SK-N-SH (cell line): ENCODE data around the gene PSAT1. TPM values are rescaled to one million over a fixed set of nuclear protein-coding genes. Genes with fewer than 3 reads are reported as not detected.

ENCODE experiments used
- CTCF ChIA-PET: fragments of 300-600, 350-600 bp; formaldehyde crosslinking; extraction: SDS; loops from one replicate; lab custom pipeline; 2021; lab: Yijun Ruan, JAX
- POLR2A ChIA-PET: fragments of 350-600 bp; sonication (Branson Sonifier 250); formaldehyde crosslinking; extraction: SDS; loops from one replicate; lab custom pipeline; 2020; ENCODE audit warnings: antibody characterized with exemption, inconsistent platforms; lab: Yijun Ruan, JAX
- DNase-seq: peaks from one replicate; pipeline ENCODE4 v3.0.0; 2012
- H2AFZ ChIP-seq: fragments of 200-600 bp; sonication (generic); 2 replicates; pipeline ENCODE4 v1.8.1; 2016; ENCODE audit warnings: antibody characterized with exemption, mild to moderate bottlenecking, low read depth
- H3F3A ChIP-seq: fragments of 200-600 bp; sonication (generic); replicated peaks from 2 replicates; pipeline ENCODE3; 2016; ENCODE audit warnings: antibody characterized with exemption, mild to moderate bottlenecking; ENCODE audit not compliant: insufficient read depth
- H3K27ac ChIP-seq, 2 experiments: fragments of 200-500 bp in 1 of 2; fragments of 200-600 bp in 1 of 2; sonication (Bioruptor generic) in 1 of 2; sonication (generic), shearing (Covaris generic) in 1 of 2; 2 replicates each; pipeline versions ENCODE4 v1.5.1 to v1.6.1; 2014 to 2016; ENCODE audit warnings: low read depth in 2 of 2, inconsistent platforms in 1 of 2, low read length in 1 of 2, mild to moderate bottlenecking in 1 of 2, mixed read lengths in 1 of 2
- H3K27me3 ChIP-seq: fragments of 200-600 bp; sonication (generic), shearing (Covaris generic); 2 replicates; pipeline ENCODE4 v1.6.1; 2016; ENCODE audit warnings: mixed run types; ENCODE audit not compliant: insufficient read depth
- H3K36me3 ChIP-seq, 2 experiments: fragments of 200-500 bp in 1 of 2; fragments of 200-600 bp in 1 of 2; sonication (Bioruptor generic) in 1 of 2; sonication (generic) in 1 of 2; replicated peaks in 1 of 2; 2 replicates each; pipeline versions ENCODE3 to v1.5.1; 2014 to 2016; ENCODE audit warnings: low read length in 1 of 2, mild to moderate bottlenecking in 1 of 2; ENCODE audit not compliant: insufficient read depth in 2 of 2, control insufficient read depth in 1 of 2
- H3K4me1 ChIP-seq, 2 experiments: fragments of 200-500 bp in 1 of 2; fragments of 200-600 bp in 1 of 2; sonication (Bioruptor generic) in 1 of 2; sonication (generic), shearing (Covaris generic) in 1 of 2; 2 replicates each; pipeline versions ENCODE4 v1.5.1 to v1.6.1; 2014 to 2016; ENCODE audit warnings: low read depth in 1 of 2, low read length in 1 of 2, mixed run types in 1 of 2; ENCODE audit not compliant: insufficient read depth in 2 of 2, control insufficient read depth in 1 of 2
- H3K4me2 ChIP-seq: fragments of 200-600 bp; sonication (generic), shearing (Covaris generic); 2 replicates; pipeline ENCODE4 v1.6.1; 2017; ENCODE audit warnings: mixed run types
- H3K4me3 ChIP-seq, 2 experiments: fragments of 200-500 bp in 1 of 2; fragments of 200-600 bp in 1 of 2; sonication (Bioruptor generic) in 1 of 2; sonication (generic), shearing (Covaris generic) in 1 of 2; 2 replicates each; pipeline versions ENCODE4 v1.5.1 to v1.8.1; 2014 to 2016; ENCODE audit warnings: low read depth in 2 of 2, inconsistent platforms in 1 of 2, low read length in 1 of 2, mild to moderate bottlenecking in 1 of 2, mixed read lengths in 1 of 2, moderate library complexity in 1 of 2
- H3K79me2 ChIP-seq: fragments of 200-600 bp; sonication (generic); 2 replicates; pipeline ENCODE4 v1.8.1; 2017; ENCODE audit warnings: mild to moderate bottlenecking; ENCODE audit not compliant: insufficient read depth
- H3K9ac ChIP-seq: fragments of 200-600 bp; sonication (generic); 2 replicates; pipeline ENCODE4 v1.6.1; 2017; ENCODE audit warnings: mixed run types
- H3K9me2 ChIP-seq: fragments of 200-600 bp; sonication (generic); 2 replicates; pipeline ENCODE4 v1.6.1; 2017; ENCODE audit warnings: mixed run types
- H3K9me3 ChIP-seq: fragments of 200-600 bp; sonication (generic); 2 replicates; pipeline ENCODE4 v1.6.1; 2017; ENCODE audit warnings: mixed run types, mild to moderate bottlenecking, moderate library complexity
- H4K20me1 ChIP-seq: fragments of 200-600 bp; sonication (generic); 2 replicates; pipeline ENCODE4 v1.6.1; 2017; ENCODE audit warnings: mild to moderate bottlenecking, mixed run types; ENCODE audit not compliant: insufficient read depth
- CHD2 ChIP-seq: fragments of 150-350 bp; IDR thresholded peaks from 2 replicates; pipeline ENCODE4 v1.6.1; 2018; ENCODE audit warnings: low read length; ENCODE audit not compliant: partially characterized antibody
- EP300 ChIP-seq, 2 experiments: IDR thresholded peaks; 2 replicates each; pipeline versions ENCODE4 v1.4.0 to v1.6.1; 2012; ENCODE audit warnings: borderline replicate concordance in 1 of 2, low read depth in 1 of 2, low read length in 1 of 2
- EZH2phosphoT487 ChIP-seq: fragments of 200-600 bp; sonication (generic); IDR thresholded peaks from 2 replicates; pipeline ENCODE4 v1.6.1; 2017; ENCODE audit warnings: low read depth, mixed run types, mild to moderate bottlenecking, antibody characterized with exemption, moderate library complexity, borderline replicate concordance
- FOSL2 ChIP-seq: IDR thresholded peaks from 2 replicates; pipeline ENCODE4 v1.4.0; 2012; ENCODE audit warnings: low read depth, mild to moderate bottlenecking, moderate library complexity, borderline replicate concordance
- FOXJ3 ChIP-seq: sonication (generic); formaldehyde crosslinking; IDR thresholded peaks from 2 replicates; pipeline ENCODE4 v1.5.1; 2020; ENCODE audit warnings: mild to moderate bottlenecking, missing genetic modification reagents
- FOXM1 ChIP-seq: IDR thresholded peaks from 2 replicates; pipeline ENCODE4 v1.4.0; 2012; ENCODE audit warnings: low read depth, mild to moderate bottlenecking
- MEF2A ChIP-seq: IDR thresholded peaks from 2 replicates; pipeline ENCODE4 v1.4.0; 2012; ENCODE audit warnings: low read depth, borderline replicate concordance
- RCOR1 ChIP-seq: fragments of 150-350 bp; IDR thresholded peaks from 2 replicates; pipeline ENCODE4 v1.6.1; 2017; ENCODE audit warnings: antibody characterized with exemption, low read length
- TAF1 ChIP-seq: IDR thresholded peaks from 2 replicates; pipeline ENCODE4 v1.6.1; 2012; ENCODE audit warnings: low read depth, mild to moderate bottlenecking, low read length, moderate library complexity, borderline replicate concordance
- TEAD4 ChIP-seq: IDR thresholded peaks from 2 replicates; pipeline ENCODE4 v1.4.0; 2012; ENCODE audit warnings: mild to moderate bottlenecking, borderline replicate concordance; ENCODE audit not compliant: insufficient read depth
- WGBS: methylation state at CpG from one replicate; pipeline ENCODE4 v1.1.6; 2017; ENCODE audit warnings: low lambda C conversion rate; 5-methylcytosine and 5-hydroxymethylcytosine counted together
- polyA plus RNA-seq, 3 experiments: library from polyadenylated mRNA; depleted of rRNA; stranded (reverse); fragments of >200 nt; gene quantifications; 2 replicates each; pipeline ENCODE4 v1.2.3, GENCODE V29; 2012
- TF ChIP-seq, protein P1 (sequence below): fragments of 200-600 bp; sonication (generic); IDR thresholded peaks from 2 replicates; pipeline ENCODE4 v1.6.1; 2017; ENCODE audit warnings: antibody characterized with exemption, mild to moderate bottlenecking, moderate library complexity
- TF ChIP-seq, protein P2 (sequence below): IDR thresholded peaks from 2 replicates; pipeline ENCODE4 v1.4.0; 2012; ENCODE audit warnings: low read depth, borderline replicate concordance
- TF ChIP-seq, protein P3 (sequence below): IDR thresholded peaks from 2 replicates; pipeline ENCODE4 v1.4.0; 2012; ENCODE audit warnings: low read depth, borderline replicate concordance
- TF ChIP-seq, protein P4 (sequence below): IDR thresholded peaks from 2 replicates; pipeline ENCODE4; 2012

PSAT1 gene
- polyA plus RNA-seq, 1 of the 3 experiments (the other 2 are of a cell fraction), result 37.0 TPM

DNA sequence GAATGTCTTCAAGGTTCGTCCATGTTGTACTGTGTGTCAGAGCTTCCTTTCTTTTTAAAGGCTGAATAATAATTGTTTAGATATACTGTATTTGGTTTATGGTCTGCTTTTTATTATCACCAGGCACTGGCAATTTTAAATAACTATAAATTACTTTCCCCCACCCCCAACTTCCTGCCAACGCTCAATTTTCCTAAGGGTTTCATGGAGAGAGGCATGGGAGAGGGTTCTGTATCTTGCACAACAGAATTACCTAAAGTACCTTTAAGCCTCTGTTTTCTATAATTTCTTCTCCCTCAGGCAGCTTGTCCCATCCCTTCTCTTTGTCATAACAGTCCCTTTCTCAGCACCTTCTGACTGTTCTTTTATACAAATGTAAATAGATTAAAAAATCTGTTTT lies 10.4 kb downstream of the PSAT1 start:
- 65% methylated on average over 2 of the region's 2 CpGs for WGBS
- Histone ChIP-seq H3K4me3 (no peak overlapping the region), H3K9ac (no peak overlapping the region), H3K79me2 (no peaks in the 10 kb centered on the region), H3F3A (no peaks in the 10 kb centered on the region), H3K9me3 (no peaks in the 10 kb centered on the region), H4K20me1 (no peaks in the 10 kb centered on the region), H3K9me2 (no peaks in the 10 kb centered on the region), H3K27ac (peak overlapping the region in 1 of 2 experiments; percentile 82; a peak in 2 of 4 replicates), H2AFZ (no peak overlapping the region), H3K36me3 (peaks cover 24 to 55% of the 10 kb centered on the region in 2 experiments), H3K27me3 (no peaks in the 10 kb centered on the region), H3K4me1 (peaks cover 0 to 28% of the 10 kb centered on the region in 2 experiments; a peak in 2 of 4 replicates), H3K4me2 (no peak overlapping the region)
- TF ChIP-seq EP300 (IDR thresholded peaks at IDR 0.05; ENCODE audit: borderline replicate concordance in 1 of 2, low read depth in 1 of 2, low read length in 1 of 2), result peak in 1 of 2 experiments; percentile 66; a peak in 2 of 4 replicates
- TF ChIP-seq, protein P1, sequence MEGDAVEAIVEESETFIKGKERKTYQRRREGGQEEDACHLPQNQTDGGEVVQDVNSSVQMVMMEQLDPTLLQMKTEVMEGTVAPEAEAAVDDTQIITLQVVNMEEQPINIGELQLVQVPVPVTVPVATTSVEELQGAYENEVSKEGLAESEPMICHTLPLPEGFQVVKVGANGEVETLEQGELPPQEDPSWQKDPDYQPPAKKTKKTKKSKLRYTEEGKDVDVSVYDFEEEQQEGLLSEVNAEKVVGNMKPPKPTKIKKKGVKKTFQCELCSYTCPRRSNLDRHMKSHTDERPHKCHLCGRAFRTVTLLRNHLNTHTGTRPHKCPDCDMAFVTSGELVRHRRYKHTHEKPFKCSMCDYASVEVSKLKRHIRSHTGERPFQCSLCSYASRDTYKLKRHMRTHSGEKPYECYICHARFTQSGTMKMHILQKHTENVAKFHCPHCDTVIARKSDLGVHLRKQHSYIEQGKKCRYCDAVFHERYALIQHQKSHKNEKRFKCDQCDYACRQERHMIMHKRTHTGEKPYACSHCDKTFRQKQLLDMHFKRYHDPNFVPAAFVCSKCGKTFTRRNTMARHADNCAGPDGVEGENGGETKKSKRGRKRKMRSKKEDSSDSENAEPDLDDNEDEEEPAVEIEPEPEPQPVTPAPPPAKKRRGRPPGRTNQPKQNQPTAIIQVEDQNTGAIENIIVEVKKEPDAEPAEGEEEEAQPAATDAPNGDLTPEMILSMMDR, result no peak
- TF ChIP-seq, protein P2, sequence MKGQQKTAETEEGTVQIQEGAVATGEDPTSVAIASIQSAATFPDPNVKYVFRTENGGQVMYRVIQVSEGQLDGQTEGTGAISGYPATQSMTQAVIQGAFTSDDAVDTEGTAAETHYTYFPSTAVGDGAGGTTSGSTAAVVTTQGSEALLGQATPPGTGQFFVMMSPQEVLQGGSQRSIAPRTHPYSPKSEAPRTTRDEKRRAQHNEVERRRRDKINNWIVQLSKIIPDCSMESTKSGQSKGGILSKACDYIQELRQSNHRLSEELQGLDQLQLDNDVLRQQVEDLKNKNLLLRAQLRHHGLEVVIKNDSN, result no peak
- TF ChIP-seq RCOR1, result peak; percentile 52; the same call in 1 of the 2 replicates
- DNase-seq, result peak; percentile 49
- POLR2A ChIA-PET, result interaction anchor here (0.9 to 1.3 kb wide), 2 partner anchors 9 to 11 kb away, joined by 3 read pairs; no protein-coding TSS in a partner anchor
- CTCF ChIA-PET, result no interaction called here

DNA sequence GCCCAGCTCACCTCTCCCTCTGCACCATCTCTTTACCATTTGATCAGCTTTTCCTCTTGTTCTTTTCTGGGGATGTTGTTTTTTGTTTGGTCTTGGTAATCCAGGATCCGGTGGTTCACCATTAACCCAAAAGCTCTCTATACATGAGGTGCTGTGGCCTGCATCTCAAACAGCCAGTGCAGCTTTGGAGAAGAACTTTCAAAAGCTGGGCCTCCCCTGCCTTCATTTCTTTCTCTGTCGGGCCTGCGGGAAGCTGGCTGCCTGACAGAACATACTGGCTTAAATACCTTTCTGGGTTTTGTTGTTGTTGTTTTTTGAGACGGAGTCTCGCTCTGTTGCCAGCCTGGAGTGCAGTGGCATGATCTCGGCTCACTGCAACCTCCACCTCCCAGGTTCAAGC lies 12.1 kb downstream of the PSAT1 start:
- Histone ChIP-seq H3F3A (no peaks in the 10 kb centered on the region), H3K4me2 (no peak overlapping the region), H4K20me1 (no peaks in the 10 kb centered on the region), H3K4me3 (no peak overlapping the region), H3K9me2 (no peaks in the 10 kb centered on the region), H2AFZ (no peak overlapping the region), H3K4me1 (peaks cover 0 to 20% of the 10 kb centered on the region in 2 experiments; a peak in 2 of 4 replicates), H3K27me3 (no peaks in the 10 kb centered on the region), H3K79me2 (no peaks in the 10 kb centered on the region), H3K27ac (no peak overlapping the region), H3K36me3 (peaks cover 18 to 40% of the 10 kb centered on the region in 2 experiments), H3K9ac (no peak overlapping the region), H3K9me3 (no peaks in the 10 kb centered on the region)
- DNase-seq, result no peak
- ChIA-PET CTCF (interaction anchor here (2.0 kb wide), 1 partner anchor 61 kb away, joined by 7 read pairs; no protein-coding TSS in a partner anchor), POLR2A (interaction anchor here (0.7 to 1.6 kb wide), 2 partner anchors 11 to 13 kb away, joined by 3 to 12 read pairs; partner anchors contain the start of gene PSAT1)
- WGBS, result 86% methylated on average over 6 of the region's 6 CpGs
- TF ChIP-seq, protein P2, result no peak
- TF ChIP-seq RCOR1 (no peak), FOXM1 (no peak), FOXJ3 (CRISPR knock-in tag) (no peak), MEF2A (no peak), EZH2phosphoT487 (no peak), TAF1 (no peak), FOSL2 (no peak), CHD2 (no peak), TEAD4 (no peak)
- TF ChIP-seq, protein P1, result no peak
- TF ChIP-seq, protein P3, sequence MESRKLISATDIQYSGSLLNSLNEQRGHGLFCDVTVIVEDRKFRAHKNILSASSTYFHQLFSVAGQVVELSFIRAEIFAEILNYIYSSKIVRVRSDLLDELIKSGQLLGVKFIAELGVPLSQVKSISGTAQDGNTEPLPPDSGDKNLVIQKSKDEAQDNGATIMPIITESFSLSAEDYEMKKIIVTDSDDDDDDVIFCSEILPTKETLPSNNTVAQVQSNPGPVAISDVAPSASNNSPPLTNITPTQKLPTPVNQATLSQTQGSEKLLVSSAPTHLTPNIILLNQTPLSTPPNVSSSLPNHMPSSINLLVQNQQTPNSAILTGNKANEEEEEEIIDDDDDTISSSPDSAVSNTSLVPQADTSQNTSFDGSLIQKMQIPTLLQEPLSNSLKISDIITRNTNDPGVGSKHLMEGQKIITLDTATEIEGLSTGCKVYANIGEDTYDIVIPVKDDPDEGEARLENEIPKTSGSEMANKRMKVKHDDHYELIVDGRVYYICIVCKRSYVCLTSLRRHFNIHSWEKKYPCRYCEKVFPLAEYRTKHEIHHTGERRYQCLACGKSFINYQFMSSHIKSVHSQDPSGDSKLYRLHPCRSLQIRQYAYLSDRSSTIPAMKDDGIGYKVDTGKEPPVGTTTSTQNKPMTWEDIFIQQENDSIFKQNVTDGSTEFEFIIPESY, result no peak
- TF ChIP-seq, protein P4, sequence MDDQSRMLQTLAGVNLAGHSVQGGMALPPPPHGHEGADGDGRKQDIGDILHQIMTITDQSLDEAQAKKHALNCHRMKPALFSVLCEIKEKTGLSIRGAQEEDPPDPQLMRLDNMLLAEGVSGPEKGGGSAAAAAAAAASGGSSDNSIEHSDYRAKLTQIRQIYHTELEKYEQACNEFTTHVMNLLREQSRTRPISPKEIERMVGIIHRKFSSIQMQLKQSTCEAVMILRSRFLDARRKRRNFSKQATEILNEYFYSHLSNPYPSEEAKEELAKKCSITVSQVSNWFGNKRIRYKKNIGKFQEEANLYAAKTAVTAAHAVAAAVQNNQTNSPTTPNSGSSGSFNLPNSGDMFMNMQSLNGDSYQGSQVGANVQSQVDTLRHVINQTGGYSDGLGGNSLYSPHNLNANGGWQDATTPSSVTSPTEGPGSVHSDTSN, result no peak
